H1 (cell line): Measurements from ENCODE around the gene EVI5. TPM values are rescaled to one million over a fixed set of nuclear protein-coding genes. Genes with fewer than 3 reads are reported as not detected.

Source experiments
- CTCF ChIA-PET: fragments of 300-600 bp; sonication (Branson Sonifier 250); formaldehyde crosslinking; loops from one replicate; lab custom pipeline; 2021; ENCODE audit not compliant: partially characterized antibody; lab: Charles Lee
- POLR2A ChIA-PET: fragments of 300-600 bp; sonication (Branson Sonifier 250); formaldehyde crosslinking; loops from one replicate; lab custom pipeline; 2021; ENCODE audit warnings: inconsistent platforms; ENCODE audit not compliant: partially characterized antibody; lab: Charles Lee
- DNase-seq, 2 experiments: peaks; one replicate each; pipeline versions ENCODE4 v3.0.0 to v3.0.0-alpha.2; 2010 to 2022; ENCODE audit warnings: low spot score in 2 of 2, low read depth in 1 of 2, mixed read lengths in 1 of 2
- FAIRE-seq: peaks from 2 replicates; lab custom pipeline; 2011; peaks lifted over from hg19 to GRCh38; lab: Jason Lieb, UNC
- H2AFZ ChIP-seq: 2 replicates; pipeline ENCODE4 v1.8.1; 2012; ENCODE audit warnings: low read length, inconsistent platforms
- H2AK5ac ChIP-seq: 2 replicates; pipeline ENCODE4 v1.6.1; 2013; ENCODE audit warnings: low read depth, low read length
- H2BK120ac ChIP-seq: replicated peaks from 2 replicates; pipeline ENCODE3; 2013; ENCODE audit warnings: low read depth, low read length, inconsistent platforms
- H2BK12ac ChIP-seq: 2 replicates; pipeline ENCODE4 v1.6.1; 2013; ENCODE audit warnings: low read depth, low read length
- H2BK15ac ChIP-seq: 2 replicates; pipeline ENCODE4 v1.6.1; 2013; ENCODE audit warnings: low read length
- H2BK20ac ChIP-seq: 2 replicates; pipeline ENCODE4 v1.6.1; 2013; ENCODE audit warnings: low read length
- H2BK5ac ChIP-seq: 2 replicates; pipeline ENCODE4 v1.6.1; 2013; ENCODE audit warnings: low read depth, low read length
- H3K14ac ChIP-seq: 2 replicates; pipeline ENCODE4 v1.6.1; 2013; ENCODE audit warnings: inconsistent platforms; ENCODE audit not compliant: insufficient read length
- H3K18ac ChIP-seq: 2 replicates; pipeline ENCODE4 v1.6.1; 2013; ENCODE audit warnings: low read length; ENCODE audit errors: extremely low read depth
- H3K23ac ChIP-seq: 2 replicates; pipeline ENCODE4 v1.6.1; 2013; ENCODE audit warnings: inconsistent platforms; ENCODE audit not compliant: insufficient read length
- H3K23me2 ChIP-seq: 2 replicates; pipeline ENCODE4 v1.6.1; 2013; ENCODE audit warnings: low read depth, low read length
- H3K27ac ChIP-seq: 2 replicates; pipeline ENCODE4 v1.6.1; 2011; ENCODE audit warnings: low read depth, low read length, inconsistent platforms
- H3K27me3 ChIP-seq, 4 experiments: replicated peaks in 1 of 4; 1 replicate in 1 of 4; 2 replicates in 3 of 4; pipeline versions ENCODE4 v1.6.1 to v1.8.1; 2011 to 2013; ENCODE audit warnings: low read length in 3 of 4, mild to moderate bottlenecking in 3 of 4, inconsistent platforms in 2 of 4, mixed read lengths in 2 of 4, moderate library complexity in 1 of 4; ENCODE audit not compliant: control insufficient read depth in 3 of 4, insufficient read depth in 3 of 4; ENCODE audit errors: extremely low read depth in 1 of 4
- H3K36me3 ChIP-seq, 4 experiments: 2 replicates each; pipeline versions ENCODE4 v1.6.1 to v1.8.1; 2011 to 2013; ENCODE audit warnings: mild to moderate bottlenecking in 4 of 4, low read length in 3 of 4, moderate library complexity in 2 of 4, control low read depth in 1 of 4, inconsistent platforms in 1 of 4; ENCODE audit not compliant: insufficient read depth in 4 of 4, control insufficient read depth in 2 of 4
- H3K4ac ChIP-seq: replicated peaks from 2 replicates; pipeline ENCODE3; 2013; ENCODE audit warnings: low read length, low read depth, mixed read lengths, inconsistent platforms; ENCODE audit not compliant: insufficient read length
- H3K4me1 ChIP-seq, 4 experiments: replicated peaks in 1 of 4; 1 replicate in 1 of 4; 2 replicates in 3 of 4; pipeline versions ENCODE4 v1.6.1 to v1.8.1; 2011 to 2013; ENCODE audit warnings: low read length in 3 of 4, inconsistent platforms in 2 of 4, mixed read lengths in 1 of 4; ENCODE audit not compliant: insufficient read depth in 4 of 4, control insufficient read depth in 3 of 4
- H3K4me2 ChIP-seq, 2 experiments: 2 replicates each; pipeline versions ENCODE4 v1.6.1 to v1.8.1; 2011 to 2013; ENCODE audit warnings: low read depth in 2 of 2, low read length in 2 of 2, control low read depth in 1 of 2, inconsistent platforms in 1 of 2, mild to moderate bottlenecking in 1 of 2; ENCODE audit not compliant: insufficient read depth in 1 of 2
- H3K4me3 ChIP-seq, 4 experiments: fragments of 200-600, 300-600 bp in 1 of 4; sonication (generic), shearing (Covaris generic), sonication (Bioruptor Twin) in 1 of 4; 2 replicates each; pipeline versions ENCODE4 v1.5.1 to v1.8.1; 2011 to 2016; ENCODE audit warnings: low read length in 4 of 4, low read depth in 3 of 4, control low read depth in 2 of 4, inconsistent platforms in 2 of 4, mild to moderate bottlenecking in 2 of 4, mixed read lengths in 1 of 4, moderate library complexity in 1 of 4; ENCODE audit not compliant: insufficient read depth in 2 of 4; ENCODE audit errors: extremely low read depth in 1 of 4
- H3K56ac ChIP-seq: replicated peaks from 2 replicates; pipeline ENCODE3; 2013; ENCODE audit warnings: low read depth, mild to moderate bottlenecking, mixed read lengths, low read length, inconsistent platforms; ENCODE audit not compliant: insufficient read length
- H3K79me1 ChIP-seq: 2 replicates; pipeline ENCODE4 v1.6.1; 2013; ENCODE audit warnings: low read depth, low read length, control low read depth
- H3K79me2 ChIP-seq, 2 experiments: 2 replicates each; pipeline versions ENCODE4 v1.6.1 to v1.8.1; 2012 to 2013; ENCODE audit warnings: low read length in 2 of 2, mild to moderate bottlenecking in 2 of 2, inconsistent platforms in 1 of 2; ENCODE audit not compliant: insufficient read depth in 2 of 2, control insufficient read depth in 1 of 2
- H3K9ac ChIP-seq, 4 experiments: replicated peaks in 1 of 4; 1 replicate in 1 of 4; 2 replicates in 3 of 4; pipeline versions ENCODE4 v1.6.1 to v1.8.1; 2011 to 2013; ENCODE audit warnings: low read depth in 3 of 4, low read length in 3 of 4, control low read depth in 2 of 4, mild to moderate bottlenecking in 2 of 4, moderate library complexity in 2 of 4, inconsistent platforms in 1 of 4; ENCODE audit errors: extremely low read depth in 1 of 4
- H3K9me3 ChIP-seq, 2 experiments: 2 replicates each; pipeline versions ENCODE4 v1.6.1 to v1.8.1; 2012 to 2013; ENCODE audit warnings: mild to moderate bottlenecking in 2 of 2, moderate library complexity in 2 of 2, control low read depth in 1 of 2, inconsistent platforms in 1 of 2, low read depth in 1 of 2, low read length in 1 of 2, mixed read lengths in 1 of 2; ENCODE audit not compliant: insufficient read depth in 2 of 2
- H4K20me1 ChIP-seq, 2 experiments: replicated peaks in 1 of 2; 2 replicates each; pipeline versions ENCODE3 to v1.8.1; 2011 to 2013; ENCODE audit warnings: inconsistent platforms in 2 of 2, low read length in 2 of 2, mild to moderate bottlenecking in 1 of 2; ENCODE audit not compliant: insufficient read depth in 2 of 2, control insufficient read depth in 1 of 2
- H4K5ac ChIP-seq: 2 replicates; pipeline ENCODE4 v1.6.1; 2013; ENCODE audit warnings: low read length, low read depth, mixed read lengths, inconsistent platforms; ENCODE audit not compliant: insufficient read length
- H4K8ac ChIP-seq: 2 replicates; pipeline ENCODE4 v1.8.0; 2013; ENCODE audit warnings: mild to moderate bottlenecking, moderate library complexity, low read length, inconsistent platforms; ENCODE audit not compliant: insufficient read depth; ENCODE audit errors: extremely low read depth
- H4K91ac ChIP-seq: replicated peaks from 2 replicates; pipeline ENCODE3; 2013; ENCODE audit warnings: low read length, mixed read lengths, inconsistent platforms; ENCODE audit not compliant: insufficient read length
- CTCF ChIP-seq, 3 experiments: IDR thresholded peaks; 1 replicate in 2 of 3; 2 replicates in 1 of 3; pipeline versions ENCODE4 v1.5.1 to v1.6.1; 2011; ENCODE audit warnings: low read length in 3 of 3, mild to moderate bottlenecking in 3 of 3, inconsistent platforms in 2 of 3, low read depth in 1 of 3, moderate library complexity in 1 of 3; ENCODE audit not compliant: insufficient read depth in 1 of 3; ENCODE audit errors: control extremely low read depth in 1 of 3
- NRF1 ChIP-seq: IDR thresholded peaks from 2 replicates; pipeline ENCODE4 v1.6.1; 2011; ENCODE audit warnings: mild to moderate bottlenecking, low read depth, low read length, improper control_type of control experiment
- RAD21 ChIP-seq, 2 experiments: IDR thresholded peaks in 1 of 2; conservative IDR thresholded peaks in 1 of 2; 2 replicates each; pipeline ENCODE4 v1.6.1; 2011; ENCODE audit warnings: low read depth in 2 of 2, low read length in 2 of 2, improper control_type of control experiment in 1 of 2, inconsistent platforms in 1 of 2, mild to moderate bottlenecking in 1 of 2, moderate library complexity in 1 of 2
- SIRT6 ChIP-seq: IDR thresholded peaks from one replicate; pipeline ENCODE4 v1.7.1; 2012; ENCODE audit warnings: low read length, inconsistent platforms
- WGBS, 2 experiments: shearing (Covaris generic) in 1 of 2; methylation state at CpG; one replicate each; pipeline versions ENCODE4 v1.1.6 to v1.1.7; 2013 to 2015; ENCODE audit warnings: low lambda C conversion rate in 2 of 2, mixed read lengths in 2 of 2, inconsistent platforms in 1 of 2, low coverage in 1 of 2, missing lambda C conversion rate in 1 of 2; ENCODE audit not compliant: insufficient replicate concordance in 2 of 2, insufficient coverage in 1 of 2, insufficient read length in 1 of 2; ENCODE audit errors: extremely low coverage in 1 of 2, missing lambda C conversion rate in 1 of 2; 5-methylcytosine and 5-hydroxymethylcytosine counted together
- polyA plus RNA-seq, 7 experiments: library from polyadenylated mRNA; depleted of rRNA in 3 of 7; stranded (reverse) in 5 of 7; unstranded in 2 of 7; fragments of >200 nt in 5 of 7; fragments of 200-250 nt in 2 of 7; gene quantifications; 1 replicate in 5 of 7; 2 replicates in 1 of 7; 4 replicates in 1 of 7; pipeline versions ENCODE4 v1.2.1 to v1.2.3, GENCODE V29; 2011 to 2013; ENCODE audit warnings: missing spikeins in 2 of 7, mixed read lengths in 2 of 7
- total RNA-seq: library from RNA; stranded (reverse); fragmentation: NEBNext Ultra II Directional; extraction: Animal tissue kit (Norgen Biotek cat#: 25700); gene quantifications from 2 replicates; pipeline ENCODE4 v1.2.1, GENCODE V29; 2021

Gene EVI5
- total and polyA plus RNA-seq, 2 of the 8 experiments (the other 6 are each of a cell fraction or from before 2014, with no cell fraction given), result 1.7 to 13.7 TPM

GRCh38 chr1:92749024-92749634, 35.8 kb downstream of the EVI5 start:
- H3K9ac ChIP-seq, result no peak overlapping the region
- H3K36me3 ChIP-seq, result no peaks in the 10 kb centered on the region
- H2BK5ac ChIP-seq, result no peak overlapping the region
- H2AFZ ChIP-seq, result no peak overlapping the region
- no CpG with 5 or more reads among the region's 1 CpG for WGBS, 2 experiments
- CTCF ChIA-PET, result interaction anchor here (0.6 to 6.6 kb wide), 33 partner anchors 8 to 1218 kb away, joined by 3 to 86 read pairs (median 4); partner anchors contain the start of genes BTBD8, EVI5 and RPL5
- H2BK12ac ChIP-seq, result no peak overlapping the region
- H3K4me1 ChIP-seq, result no peaks in the 10 kb centered on the region
- H4K5ac ChIP-seq, result no peak overlapping the region
- FAIRE-seq, result peak; percentile 57
- POLR2A ChIA-PET, result interaction anchor here (0.6 to 1.2 kb wide), 3 partner anchors 11 to 84 kb away, joined by 3 to 4 read pairs (median 3); no protein-coding TSS in a partner anchor
- DNase-seq, result no peak
- H2BK15ac ChIP-seq, result no peak overlapping the region
- no peak overlapping the region for H2AK5ac ChIP-seq
- TF ChIP-seq RAD21 (IDR thresholded peaks at IDR 0.05 in 1 of 2, conservative IDR thresholded peaks at IDR 0.05 in 1 of 2; ENCODE audit: low read depth in 2 of 2, low read length in 2 of 2), result peak; percentile 71 to 75
- no peak for TF ChIP-seq SIRT6
- peak; percentile 15 to 75 (median 72) for TF ChIP-seq CTCF (IDR thresholded peaks at IDR 0.05; ENCODE audit: control extremely low read depth in 1 of 3, insufficient read depth in 1 of 3, low read depth in 1 of 3, low read length in 3 of 3)
- TF ChIP-seq NRF1, result no peak
- TF ChIP-seq, all 59 proteins: peak for 2
- Histone ChIP-seq H2BK120ac (no peak overlapping the region), H3K4ac (no peak overlapping the region), H3K14ac (no peak overlapping the region), H3K18ac (no peak overlapping the region), H3K27me3 (no peaks in the 10 kb centered on the region), H2BK20ac (no peak overlapping the region), H3K23me2 (peaks cover 1% of the 10 kb centered on the region; the same call in 1 of the 2 replicates), H4K8ac (no peak overlapping the region), H4K91ac (no peak overlapping the region), H3K56ac (no peak overlapping the region), H3K79me1 (no peaks in the 10 kb centered on the region; the same call in 1 of the 2 replicates), H3K9me3 (no peaks in the 10 kb centered on the region), H3K23ac (no peak overlapping the region), H4K20me1 (peaks cover 2% of the 10 kb centered on the region in 2 experiments), H3K4me2 (no peak overlapping the region), H3K27ac (no peak overlapping the region), H3K79me2 (peaks cover 0 to 7% of the 10 kb centered on the region in 2 experiments; a peak in 1 of 4 replicates), H3K4me3 (no peak overlapping the region)
